HG03108 (cell line): ENCODE data around the gene HSPA1B.
"Not testable (repeated sequence)": the region's sequence is repeated elsewhere in the genome, so short reads cannot be mapped to it uniquely, and the experiment has no call there.

Experiments
- ATAC-seq: cut with Tn5 transposase; IDR thresholded peaks from one replicate; pipeline ENCODE4 v1.9.1; 2021; ENCODE audit warnings: moderate library complexity; ENCODE audit not compliant: unreplicated experiment

The HSPA1B gene

DNA sequence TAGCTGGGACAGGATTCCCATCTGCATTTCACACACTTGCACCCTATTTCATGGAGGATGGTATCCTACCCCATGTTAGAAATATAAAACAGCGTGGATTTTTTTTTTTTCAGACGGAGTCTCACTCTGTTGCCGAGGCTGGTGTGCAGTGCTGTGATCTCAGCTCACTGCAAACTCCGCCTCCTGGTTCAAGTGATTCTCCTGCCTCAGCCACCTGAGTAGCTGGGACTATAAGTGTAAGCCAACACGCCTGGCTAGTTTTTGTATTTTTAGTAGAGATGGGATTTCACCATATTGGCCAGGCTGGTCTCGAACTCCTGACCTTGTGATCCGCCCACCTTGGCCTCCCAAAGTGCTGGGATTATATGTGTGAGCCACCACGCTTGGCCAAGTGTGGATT, 30.2 kb downstream of the HSPA1B start:
- not testable (repeated sequence) for ATAC-seq

DNA sequence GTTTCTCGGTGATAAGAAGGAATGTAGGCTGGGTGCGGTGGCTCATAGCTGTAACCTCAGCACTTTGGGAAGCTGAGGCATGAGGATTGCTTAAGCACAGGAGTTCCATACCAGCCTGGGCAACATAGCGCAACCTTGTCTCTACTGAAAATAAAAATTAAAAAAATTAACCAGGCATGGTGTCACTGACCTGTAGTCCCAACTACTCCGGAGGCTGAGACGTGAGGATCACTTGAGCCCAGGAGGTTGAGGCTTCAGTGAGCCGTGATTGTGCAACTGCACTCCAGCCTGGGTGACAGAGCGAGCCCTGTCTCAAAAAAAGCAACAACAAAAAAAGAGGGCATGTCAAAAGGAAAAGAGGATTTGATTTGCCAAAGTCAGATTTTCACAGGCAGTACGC, 31.2 kb downstream of the HSPA1B start:
- no peak for ATAC-seq

DNA sequence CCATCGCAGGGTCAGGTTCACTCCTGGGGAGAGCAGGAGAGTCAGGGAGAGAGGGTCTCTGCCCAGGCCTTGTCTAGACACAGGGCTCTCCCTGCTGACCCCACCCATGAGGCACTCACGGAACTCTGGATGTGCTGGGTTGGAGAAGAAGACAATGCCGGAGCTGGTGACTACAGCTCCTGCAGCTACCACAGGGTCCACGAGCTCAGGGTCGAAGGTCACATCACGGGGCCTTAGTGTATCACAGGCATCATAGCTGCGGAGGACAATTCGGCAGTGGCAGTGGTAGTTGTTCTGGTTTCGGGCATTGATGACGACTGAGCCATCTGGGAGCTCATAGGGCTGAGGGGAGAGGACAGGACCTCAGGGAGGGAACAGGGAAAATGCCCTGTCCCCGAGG, 32.4 kb downstream of the HSPA1B start:
- no peak for ATAC-seq

DNA sequence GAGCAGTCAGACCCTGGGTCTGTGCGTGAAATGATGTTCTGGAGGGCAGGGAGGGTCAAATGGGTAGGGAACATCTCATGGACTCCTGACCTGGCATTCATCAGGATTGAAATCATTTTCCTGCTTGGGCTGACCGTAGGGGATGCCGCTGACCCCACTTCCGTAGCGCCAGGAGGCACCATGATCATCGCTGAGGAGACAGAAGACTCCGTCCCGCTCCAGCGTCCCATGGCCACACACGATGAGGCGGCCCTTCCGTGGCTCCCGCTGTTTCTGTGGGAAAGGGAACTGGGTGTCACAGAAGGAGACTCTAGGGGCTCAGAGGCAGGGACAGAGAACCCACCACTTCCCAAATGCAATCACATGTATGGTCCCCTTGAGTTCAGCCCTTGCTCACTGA, 32.8 kb downstream of the HSPA1B start:
- ATAC-seq: no peak

DNA sequence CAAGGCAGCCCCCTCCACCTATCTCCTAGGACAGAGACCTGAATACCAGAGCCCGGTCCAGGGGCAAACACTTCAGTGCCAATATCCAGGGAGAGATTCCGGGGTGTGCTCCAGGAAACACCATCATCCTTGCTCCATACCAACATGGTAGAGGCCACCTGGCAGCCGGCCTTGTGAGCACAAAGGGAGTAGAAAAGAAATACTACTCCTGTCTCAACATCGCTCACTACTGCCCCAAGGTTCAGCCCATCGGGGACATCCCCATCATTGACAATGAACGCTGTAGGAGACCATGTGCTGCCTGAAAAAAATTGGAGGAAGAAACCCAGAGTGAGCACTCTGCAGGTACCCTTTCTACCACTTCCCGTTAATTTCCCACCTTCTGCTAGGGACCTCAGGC, 33.6 kb downstream of the HSPA1B start:
- no peak for ATAC-seq

DNA sequence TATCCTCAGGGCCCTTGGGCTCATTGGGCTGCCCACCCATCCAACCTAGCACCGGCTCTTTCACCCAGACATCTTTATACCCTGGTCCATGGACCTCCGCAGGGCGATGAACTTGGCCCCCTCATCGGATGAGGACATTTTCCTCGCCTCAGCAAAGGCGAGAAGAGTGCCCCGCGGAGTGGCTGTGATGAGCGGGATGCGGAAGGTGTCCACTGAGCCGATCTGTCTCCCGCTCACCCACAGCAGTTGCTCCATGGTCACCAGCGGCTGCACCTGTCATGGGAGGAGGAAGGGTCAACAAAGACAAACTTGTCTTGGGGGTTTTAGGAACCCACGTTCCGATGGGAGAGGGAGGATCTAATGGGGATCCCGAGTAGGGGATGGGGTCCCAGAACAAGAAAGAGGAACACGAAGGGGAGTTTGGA, 34.4 kb downstream of the HSPA1B start:
- ATAC-seq: no peak

DNA sequence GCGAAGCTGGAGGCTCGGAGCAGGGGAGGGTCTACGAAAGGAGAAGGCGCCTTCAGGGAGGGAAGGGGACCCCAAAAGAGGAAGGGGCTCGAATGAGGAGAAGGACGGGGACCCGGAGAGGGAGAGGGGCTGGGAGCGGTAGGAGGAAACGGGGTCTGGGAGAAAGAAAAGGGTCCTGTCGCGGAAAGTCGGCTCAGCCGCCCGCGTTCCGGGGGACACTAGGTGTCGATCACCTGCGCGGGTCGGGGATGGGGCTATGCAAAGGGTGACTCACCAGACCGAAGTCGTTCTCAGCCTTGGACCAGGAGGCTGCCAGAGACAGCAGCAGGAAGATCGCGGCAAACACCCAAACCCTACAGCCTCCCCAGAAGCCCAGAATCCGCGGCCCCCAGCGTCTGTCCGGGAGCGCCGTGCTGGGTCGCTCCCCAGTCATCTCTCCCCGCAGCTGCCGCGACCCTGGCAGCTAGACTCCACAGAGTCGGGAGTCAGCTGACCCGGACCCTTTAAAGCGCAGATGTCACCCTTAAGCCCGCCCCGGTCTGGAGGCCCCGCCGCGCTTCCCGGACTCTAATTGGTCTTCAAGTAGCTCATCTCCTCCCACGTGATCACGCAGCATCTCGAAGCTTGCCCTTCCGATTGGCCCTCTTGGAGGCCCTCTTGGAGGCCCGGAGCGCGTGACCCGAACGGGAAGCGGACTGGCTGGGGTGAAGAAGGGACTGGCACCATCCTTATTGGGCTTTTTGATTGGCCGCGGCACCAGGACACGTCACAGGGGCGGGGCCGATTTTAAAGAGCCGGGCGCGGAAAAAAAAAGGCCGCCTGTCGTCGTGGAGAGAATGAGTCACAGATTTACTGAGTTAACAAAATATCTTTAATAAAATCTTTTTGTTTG, 35.1 kb downstream of the HSPA1B start, which contains the start of gene NEU1:
Gene NEU1 (minus strand): TSS at position 478 of the 892 bp plus-strand sequence. CDS start 45 bp downstream, at position 433.
- ATAC-seq: peak; percentile 95

DNA sequence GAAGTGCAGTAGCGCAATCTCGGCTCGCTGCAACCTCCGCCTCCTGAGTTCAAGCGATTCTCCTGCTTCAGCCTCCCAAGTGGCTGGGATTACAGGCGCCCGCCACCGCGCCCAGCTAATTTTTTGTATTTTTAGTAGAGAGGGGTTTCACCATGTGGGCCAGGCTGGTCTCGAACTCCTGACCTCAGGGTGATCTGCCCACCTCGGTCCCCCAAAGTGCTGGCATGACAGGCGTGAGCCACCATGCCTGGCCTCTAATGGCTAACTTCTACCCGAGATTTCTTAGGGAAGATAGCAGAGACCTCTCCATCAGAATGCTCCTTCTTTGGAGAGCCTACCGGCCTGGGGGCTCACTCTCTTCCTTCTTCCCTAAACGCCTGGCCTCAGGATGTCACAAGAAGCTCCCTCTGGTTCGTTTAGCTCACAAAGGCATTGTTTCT, 36.6 kb downstream of the HSPA1B start:
- ATAC-seq: not testable (repeated sequence)

DNA sequence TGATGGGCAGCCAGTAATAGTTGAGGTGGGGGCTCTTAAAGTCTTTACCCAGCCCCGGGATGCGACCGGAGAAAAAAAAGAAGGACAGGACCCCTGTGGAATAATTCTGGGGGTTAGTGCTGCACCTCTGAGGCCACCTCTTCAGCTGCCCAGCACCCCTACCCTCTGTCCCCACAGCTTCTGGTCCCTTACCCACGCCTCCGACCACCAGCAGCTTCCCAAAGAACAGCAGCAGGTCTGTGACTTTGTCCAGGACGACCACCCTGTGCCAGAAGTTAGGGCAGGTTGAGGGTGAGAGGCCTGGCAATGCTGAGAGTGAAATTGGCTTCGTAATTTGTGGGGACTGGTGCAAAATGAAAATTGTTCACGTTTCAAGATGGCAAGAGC, 37.3 kb downstream of the HSPA1B start:
- no peak for ATAC-seq

DNA sequence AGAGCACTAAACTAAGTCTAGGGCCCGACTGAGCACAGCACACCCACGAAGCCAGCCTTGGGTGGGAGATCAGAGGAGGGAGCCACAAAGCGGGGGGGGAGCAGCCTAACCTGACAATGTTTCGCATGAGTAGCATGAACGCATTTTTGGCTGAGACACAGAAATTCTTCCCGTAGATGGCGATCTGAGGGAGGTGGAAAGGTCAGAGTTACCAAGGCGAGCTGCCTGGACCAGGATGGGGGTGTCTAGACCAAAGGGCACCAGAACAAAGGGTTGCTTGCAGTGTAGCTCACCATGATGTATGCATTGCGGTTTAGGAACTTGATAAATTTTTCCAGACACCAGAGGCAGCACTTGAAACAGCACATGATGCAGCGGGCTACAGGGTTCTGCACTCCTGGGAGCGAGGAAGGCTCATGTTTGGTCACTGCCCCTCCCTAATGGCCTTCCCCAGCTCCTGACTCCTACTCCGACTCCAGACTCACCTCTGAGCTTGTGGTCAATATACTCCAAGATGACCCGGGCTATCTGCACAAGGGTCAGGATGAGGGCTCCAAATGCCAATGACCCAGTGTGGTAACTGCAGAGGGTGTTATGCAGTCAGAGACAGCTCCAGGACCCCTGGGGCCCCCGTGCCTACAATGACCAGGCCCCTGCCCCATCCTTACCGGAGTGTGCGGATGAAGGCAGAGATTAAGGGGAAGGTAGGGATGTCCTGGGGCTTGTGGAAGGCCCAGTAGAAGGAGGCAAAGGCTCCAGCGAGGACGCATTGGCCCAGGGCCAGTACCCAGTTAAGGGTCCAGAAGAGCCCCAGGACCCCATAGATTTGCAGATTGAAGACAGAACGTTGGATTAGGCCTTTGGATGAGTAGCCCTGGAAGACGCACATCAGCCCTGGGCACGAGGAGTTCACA, 37.9 kb downstream of the HSPA1B start:
- ATAC-seq: no peak

DNA sequence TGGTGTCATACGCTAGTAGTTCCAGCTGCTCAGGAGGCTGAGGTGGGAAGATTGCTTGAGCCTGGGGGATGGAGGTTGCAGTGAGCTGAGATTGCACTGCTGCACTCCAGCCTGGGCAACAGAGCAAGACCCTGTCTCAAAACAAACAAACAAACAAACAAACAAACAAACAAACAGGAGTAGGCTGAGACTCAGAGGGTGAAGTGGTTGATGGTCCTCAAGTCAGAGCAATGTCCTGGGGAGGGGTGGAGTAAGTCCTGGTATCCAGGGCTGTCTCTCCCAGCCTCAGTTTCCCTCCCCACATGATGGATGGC, 41.1 kb downstream of the HSPA1B start:
- not testable (repeated sequence) for ATAC-seq

DNA sequence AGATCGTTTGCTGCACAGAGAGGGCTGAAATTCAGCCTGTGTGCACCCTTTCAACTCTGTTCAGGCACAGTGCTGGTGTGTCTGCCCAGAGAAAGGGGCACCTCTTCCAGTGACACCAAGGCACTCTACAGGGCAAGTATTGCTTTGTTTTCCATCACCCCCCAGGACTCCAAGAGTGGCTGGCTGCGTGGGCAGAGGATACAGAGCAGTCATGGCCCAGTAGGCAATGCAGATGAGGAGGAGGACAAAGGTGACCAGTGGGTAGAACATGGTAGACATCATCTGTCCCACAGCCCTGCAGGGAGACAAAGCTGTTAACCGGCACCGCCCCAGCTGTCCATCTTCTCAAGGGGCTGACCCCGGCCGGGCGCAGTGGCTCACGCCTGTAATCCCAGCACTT, 41.8 kb downstream of the HSPA1B start:
- no peak for ATAC-seq

DNA sequence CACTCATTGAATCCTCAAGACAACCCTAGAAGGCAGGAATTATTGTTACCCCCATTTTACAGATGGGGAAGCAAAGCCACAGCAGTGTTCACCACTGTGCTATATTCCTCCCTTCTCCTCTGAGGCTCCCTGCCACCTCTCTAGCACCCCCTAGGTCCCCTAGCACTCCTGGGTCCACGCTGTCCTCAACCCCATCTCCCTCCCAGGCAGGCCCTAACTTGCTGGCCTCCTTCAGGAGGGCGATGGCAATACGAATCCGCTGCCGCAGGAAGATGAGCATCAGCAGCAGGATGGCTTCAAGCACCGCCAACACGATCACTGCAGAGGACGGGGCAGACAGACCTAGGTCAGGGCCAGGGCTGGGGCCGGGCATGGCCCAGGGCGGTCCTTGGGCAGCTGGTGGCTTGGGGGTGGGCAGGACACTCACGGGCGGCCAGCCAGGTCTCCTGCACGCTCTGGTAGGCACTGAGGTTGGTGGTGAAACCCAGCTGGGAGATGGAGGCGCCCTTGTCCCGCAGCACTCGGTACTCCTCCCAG, 42.9 kb downstream of the HSPA1B start:
- ATAC-seq: no peak

DNA sequence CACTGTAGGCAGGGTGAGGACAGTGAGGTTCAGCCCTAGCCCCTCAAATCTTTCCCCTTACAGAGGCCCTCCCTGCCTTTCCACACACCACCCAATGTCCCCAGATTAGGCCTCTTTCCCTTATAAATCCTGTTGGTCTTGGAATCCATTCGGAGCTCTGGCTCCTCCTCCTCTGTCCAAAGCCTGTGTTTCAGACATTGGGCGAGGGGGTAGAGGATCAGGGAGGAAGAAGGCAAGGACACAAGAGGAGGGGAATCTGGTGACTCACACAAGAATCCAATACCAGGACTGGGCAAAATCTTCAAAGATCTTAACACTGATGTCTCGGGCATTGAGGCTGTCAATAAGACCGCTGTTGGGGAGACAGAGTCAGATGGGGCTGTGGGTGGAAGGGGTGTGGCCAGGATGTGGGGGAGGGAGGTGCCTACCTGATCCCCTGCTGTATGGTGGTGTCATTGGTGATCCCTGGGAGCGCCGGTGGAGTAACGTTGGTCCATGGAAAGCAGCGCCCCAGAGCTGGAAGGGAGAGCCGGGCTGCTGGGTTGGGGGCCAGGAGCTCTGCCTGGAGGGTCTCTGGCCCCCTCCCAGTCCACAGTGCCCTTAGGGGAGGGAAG, 43.6 kb downstream of the HSPA1B start:
- no peak for ATAC-seq

DNA sequence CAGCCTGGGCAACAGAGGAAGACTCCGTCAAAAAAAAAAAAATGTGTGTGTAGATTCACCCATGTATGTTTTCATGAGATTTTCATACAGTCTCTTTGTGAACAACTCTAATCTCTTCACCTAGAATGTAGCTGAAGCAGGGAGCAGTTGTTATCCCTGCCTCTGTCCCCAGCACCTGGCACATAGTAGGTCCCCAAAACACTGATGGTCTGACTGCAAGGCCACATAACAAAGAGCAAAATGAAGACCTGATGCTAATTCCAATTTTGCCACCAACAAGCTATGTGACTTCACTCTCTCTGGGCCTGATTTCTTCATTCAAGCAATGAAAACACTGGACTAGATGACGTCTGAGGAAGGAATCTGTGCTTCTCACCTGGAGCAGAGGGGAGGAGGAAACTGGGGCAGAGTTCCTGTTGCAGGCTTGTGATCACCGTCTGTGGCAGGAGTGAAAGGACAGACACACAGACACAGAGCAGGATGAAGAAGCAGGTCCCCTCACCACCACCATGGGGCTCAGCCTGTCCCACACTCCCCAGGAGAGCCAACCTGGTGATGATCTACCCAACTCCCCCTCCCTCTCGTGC, 46.6 kb downstream of the HSPA1B start:
- ATAC-seq: no peak

DNA sequence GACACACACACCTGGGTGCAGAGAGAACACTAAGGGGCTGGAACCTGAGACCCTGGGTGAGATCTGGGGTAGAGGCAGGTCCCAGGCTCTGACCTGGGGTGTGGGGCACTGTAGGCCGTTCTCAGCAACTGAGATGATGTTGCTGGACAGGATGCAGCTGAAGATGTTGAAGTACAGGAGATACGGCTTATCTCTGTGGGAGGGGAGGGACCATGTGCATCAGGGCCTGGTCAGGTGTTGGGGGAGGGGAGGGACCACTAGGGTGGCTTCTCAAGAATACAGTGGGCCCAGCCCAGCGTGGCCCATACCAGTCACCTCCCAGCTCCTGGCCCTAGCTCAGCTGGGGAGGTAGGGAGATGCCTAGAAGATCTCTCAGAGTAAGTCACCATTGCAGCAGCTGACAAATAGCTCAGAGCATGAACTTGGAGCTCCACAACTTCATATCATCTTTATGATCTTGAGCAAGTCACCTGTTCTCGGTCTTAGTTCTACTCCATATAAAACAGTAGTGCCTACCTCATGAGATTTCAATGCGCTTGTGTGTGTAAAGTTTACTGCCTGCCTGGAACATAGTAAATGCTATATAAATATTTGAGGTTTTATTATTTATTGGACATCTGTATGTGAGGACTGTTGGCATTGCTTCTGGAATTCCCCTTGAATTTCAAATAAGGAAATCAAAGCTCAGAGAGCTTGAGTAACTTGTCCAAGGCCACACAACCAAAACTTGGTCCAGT, 47.5 kb downstream of the HSPA1B start:
- ATAC-seq: no peak

DNA sequence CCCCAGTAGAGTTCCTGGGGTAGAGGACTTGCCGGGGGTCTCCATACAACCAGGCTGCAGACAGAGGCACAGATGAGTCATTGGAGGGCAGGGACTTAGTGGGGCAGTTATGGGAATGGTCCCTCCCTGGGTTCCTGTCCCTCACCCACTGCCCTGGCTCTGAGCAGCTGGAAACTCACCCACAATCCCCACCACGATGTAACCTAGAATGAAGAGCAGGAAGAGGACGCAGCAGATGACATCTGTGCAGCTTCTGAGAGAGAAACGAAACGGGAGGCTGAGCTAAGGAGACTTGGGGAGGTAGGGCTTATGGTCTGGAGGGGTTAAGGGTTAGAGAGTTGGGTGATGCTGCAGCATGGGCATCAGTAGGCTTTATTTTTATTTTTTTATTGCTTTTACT, 48.3 kb downstream of the HSPA1B start:
- no peak for ATAC-seq

DNA sequence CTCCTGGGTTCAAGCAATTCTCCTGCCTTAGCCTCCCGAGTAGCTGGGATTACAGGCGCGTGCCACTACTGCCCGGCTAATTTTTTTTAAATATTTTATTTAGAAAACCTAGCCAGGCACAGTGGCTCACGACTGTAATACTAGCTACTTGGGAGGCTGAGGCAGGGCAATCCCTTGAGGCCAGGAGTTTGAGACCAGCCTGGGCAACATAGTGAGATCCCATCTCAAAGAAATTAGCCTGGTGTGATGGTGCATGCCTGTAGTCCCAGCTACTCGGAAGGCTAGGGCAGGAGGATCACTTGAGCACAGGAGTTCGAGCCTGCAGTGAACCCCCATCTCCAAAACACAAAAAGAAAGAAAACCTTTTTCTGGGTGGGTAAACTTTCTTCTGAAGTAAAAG, 48.8 kb downstream of the HSPA1B start:
- ATAC-seq: no peak

DNA sequence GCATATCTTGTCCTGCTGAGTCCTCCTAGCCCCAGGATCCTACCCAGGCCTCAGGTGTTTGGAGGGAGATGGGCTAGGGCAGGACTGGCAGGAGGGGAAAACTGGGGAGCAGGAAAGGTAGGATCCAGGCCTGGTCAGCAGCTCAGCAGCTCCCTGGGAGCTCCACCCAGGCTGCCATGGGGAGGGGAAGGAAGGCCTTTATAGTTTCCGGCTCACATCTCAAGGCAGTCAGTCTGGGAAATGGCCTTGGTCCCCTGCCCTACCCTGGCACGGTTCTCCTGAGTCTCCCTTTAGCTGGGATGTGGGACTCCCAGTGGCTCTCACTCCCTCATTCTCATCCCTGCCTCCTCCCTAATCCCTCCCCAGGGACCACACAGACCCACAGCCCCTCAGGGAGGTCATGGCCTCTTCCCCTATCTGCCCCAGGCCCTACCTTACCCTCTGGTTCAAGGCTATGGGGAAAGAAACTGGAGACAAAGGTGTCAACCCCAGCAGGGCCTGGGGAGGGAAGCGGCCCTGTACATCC, 49.6 kb downstream of the HSPA1B start:
- ATAC-seq: no peak

DNA sequence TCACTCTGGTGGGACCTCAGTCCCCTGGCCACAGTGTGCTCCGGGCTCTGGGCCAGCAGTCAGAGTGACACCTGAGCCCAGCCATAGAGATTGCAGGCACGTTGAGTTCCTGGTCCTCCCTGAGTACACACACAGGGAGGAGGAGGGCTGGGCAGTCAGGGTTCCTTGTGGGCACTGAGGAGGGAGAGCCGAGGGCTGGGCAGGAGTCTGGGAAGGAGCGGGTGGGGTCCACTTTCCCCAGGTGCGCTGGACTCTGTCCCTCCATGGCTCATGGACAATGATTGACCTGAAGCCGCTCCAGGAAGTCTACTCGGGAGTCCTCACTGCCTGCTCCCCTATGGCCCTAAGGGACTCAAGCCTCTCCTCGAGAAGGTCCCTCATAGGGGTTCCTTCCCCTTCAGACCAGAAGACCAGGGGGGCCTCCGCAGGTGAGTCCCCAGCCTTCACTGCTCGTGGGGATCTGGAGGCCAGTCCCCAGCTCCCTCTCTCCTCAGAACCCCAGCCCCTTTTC, 50.2 kb downstream of the HSPA1B start:
- ATAC-seq: no peak
